HUDEP-2 (cell line): Measurements from ENCODE around the gene MAL.

Experiments used
- DNase-seq, 76 experiments: peaks; one replicate each; lab custom pipeline; 2025; ENCODE audit not compliant: unreplicated experiment in 76 of 76; lab: John Stamatoyannopoulos, UW

MAL gene

GRCh38 chr2:95015261-95015912 is 10.1 kb upstream of the MAL start:
- no peak for DNase-seq

DNA sequence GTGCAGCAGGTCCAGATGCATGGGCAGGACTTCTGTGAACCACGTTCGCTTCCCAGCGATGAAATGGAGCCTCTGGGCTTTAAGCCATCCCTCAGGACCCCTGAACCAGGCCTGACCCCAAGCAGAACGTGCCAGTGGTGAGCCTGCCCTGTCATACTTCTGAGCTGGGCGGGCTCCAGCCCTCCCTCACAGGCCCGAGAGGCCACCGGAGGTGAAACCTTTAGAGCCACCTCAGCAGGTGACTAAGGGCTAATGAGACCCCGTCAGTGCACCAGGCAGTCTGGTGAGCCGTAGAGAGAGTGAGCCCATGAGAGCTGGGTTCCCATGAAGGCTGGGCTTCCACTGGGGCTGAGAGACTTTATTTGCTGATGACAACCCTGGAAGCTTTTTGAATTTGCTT is 8.9 kb upstream of the MAL start:
- DNase-seq, result no peak

GRCh38 chr2:95017071-95017501 is 8.4 kb upstream of the MAL start:
- no peak for DNase-seq

DNA sequence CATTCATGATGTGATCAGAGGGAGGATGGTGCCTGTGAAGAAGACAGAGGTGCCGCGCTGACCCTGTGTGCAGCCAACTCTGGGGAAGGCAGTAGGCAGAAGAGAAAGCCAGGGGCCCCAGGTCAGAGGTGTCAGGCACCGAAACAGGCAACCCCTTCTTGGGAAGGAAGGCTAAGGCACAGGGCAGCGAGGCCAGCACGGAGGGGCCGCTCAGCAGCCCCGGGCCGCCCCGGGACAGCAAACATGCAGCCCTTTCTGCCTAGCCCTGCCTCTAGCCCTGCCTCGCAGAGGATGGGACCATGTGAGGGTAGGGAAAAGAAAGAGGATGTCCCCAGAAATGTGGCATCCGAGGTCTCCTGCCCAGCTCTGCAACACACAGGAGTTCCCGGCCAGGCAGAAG is 7.7 kb upstream of the MAL start:
- no peak for DNase-seq

- DNase-seq, result no peak
Measured at GRCh38 chr2:95018301-95018700, 7.2 kb upstream of the MAL start.

GRCh38 chr2:95018861-95019550 is 6.5 kb upstream of the MAL start:
- no peak for DNase-seq

DNA sequence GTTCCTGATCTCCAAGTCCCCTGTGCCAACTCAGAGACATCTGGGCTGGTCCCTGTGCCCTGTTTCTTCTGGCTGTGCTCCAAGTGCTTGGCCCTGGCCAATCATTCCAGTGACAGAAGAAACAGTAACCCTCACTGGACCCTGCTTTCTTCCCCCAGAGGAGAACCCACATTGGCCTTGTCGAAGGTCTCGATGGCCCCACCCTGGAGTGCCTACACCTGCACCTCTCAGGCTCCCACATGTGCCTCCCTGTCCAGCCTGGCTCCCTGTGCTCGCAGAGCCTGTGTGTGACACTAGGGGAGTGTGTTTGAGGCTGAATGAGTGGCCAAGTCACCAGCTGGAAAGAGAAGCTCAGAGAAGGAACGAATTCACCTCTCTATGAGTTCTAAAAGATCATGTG is 5.9 kb upstream of the MAL start:
- DNase-seq, result no peak

DNA sequence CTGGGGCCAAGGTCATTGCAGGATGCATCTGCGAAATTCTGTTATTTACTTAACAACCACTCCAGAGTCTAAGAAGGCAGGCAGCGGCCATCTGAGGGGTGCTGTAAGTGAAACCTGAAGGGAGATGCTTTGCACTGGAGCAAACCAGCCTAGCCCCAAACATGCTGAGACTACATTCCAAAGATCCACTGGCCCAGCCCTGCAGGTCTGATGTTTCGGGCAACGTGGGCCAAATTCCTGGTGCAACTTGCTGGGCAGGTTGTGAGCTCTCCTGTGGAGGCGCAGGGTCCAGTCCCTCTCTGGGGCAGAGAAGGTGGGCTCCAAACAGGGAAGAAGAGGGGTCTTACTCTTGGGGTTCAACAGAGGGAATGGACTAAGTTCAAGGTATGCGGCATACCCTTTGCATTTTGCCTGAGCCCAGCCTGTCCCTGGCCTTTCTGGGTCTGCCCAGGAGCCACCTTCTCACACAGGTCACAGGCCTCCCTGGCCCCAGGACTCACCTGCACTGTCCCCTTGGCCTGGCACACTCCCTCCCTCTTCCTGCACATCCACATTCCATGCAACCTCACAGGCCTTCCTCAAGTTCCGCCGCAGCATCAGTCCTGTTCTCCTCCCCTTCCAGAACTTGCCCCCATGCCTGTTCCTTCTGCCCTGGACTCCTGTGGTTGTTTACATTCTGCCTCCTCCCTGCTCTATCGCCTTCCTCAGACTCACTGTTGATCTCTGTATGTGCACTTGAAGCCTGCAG is 5.1 kb upstream of the MAL start:
- DNase-seq, result no peak

DNA sequence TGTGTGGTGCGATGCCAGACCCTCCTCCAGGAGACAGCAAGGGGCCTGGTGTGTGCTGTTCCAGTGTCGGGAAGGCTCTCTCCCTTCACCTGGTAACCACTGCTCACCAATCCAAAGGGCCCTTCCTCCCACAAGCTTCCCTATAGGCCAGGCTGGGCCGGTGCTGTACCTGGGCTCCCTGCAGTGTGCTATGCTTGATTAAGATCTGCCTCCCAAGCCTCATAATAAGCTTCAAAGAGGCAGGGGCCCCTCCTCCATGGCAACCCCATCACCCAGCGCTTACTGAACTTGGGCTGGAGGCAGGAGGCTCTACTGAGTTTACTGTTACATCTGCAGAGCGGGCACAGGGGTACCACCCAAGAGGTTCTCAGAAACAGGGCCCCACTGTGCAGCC is 4.5 kb upstream of the MAL start:
- no peak for DNase-seq

DNA sequence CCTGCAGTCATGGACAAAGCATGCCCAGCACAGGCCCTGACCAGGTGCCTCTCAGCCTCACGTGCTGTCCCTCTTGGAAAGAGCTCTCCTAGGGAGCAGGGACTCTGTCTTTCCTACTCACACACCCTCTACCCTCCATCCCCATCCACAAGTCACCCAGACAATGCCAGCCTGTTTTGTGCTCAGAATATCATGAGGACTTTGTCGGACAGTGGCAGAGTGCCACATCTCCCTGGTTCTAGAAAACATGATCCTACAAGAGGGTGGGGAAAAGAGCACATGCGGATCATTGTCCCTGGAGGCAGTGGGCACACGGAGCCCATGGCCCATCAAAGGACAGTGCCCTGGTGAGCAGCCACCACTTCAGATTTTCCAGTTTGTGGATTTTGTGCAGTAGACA is 3.7 kb upstream of the MAL start:
- no peak for DNase-seq

DNA sequence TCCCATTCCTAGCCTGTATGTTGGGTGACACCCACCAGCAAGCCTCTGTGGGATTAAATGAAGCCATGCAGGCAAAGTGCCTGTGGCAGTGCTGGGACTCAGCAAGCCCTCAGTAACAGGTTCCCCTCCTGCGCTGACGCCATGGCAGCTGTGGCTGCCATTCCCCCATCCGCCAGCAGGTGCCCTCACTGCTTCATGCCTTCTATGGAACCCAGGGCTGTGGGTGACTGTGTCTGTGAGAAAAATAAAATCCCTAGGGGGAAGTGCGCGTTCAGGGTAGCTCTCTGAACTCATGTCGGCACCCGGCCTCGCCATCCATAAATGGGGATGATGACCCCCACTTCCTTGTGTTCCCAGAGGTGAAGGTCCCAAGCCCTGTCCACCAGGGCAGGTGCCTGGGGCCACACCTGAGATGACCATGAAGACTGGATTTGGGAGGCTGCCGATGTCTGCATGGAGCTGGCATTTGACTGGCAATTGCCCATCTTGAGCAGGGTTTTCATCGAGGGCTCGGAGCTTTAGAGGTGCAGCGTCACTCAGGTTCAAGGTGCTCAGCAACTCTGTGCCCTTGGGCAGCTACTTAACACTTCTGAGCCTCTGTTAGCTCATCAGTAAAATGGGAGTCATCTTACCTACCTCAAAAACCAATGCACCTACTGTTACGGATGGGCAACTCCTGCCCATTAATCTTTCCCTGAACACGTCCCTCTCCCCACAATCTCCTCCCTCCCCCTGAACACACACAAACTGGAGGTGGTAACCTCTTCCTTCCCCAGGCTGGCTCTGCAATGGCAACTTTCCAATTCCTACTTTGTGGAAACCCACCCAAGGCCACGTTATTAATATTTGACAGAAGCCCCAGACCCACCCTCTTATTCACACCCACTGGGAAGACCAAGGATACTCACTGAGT is 2.9 kb upstream of the MAL start:
- DNase-seq, result peak in 59 of 76 experiments; percentile 5 to 73 (median 45)

GRCh38 chr2:95023222-95023597 is 2.3 kb upstream of the MAL start:
- DNase-seq, result no peak

- no peak for DNase-seq
Measured at GRCh38 chr2:95024371-95024770, 1.1 kb upstream of the MAL start.

DNA sequence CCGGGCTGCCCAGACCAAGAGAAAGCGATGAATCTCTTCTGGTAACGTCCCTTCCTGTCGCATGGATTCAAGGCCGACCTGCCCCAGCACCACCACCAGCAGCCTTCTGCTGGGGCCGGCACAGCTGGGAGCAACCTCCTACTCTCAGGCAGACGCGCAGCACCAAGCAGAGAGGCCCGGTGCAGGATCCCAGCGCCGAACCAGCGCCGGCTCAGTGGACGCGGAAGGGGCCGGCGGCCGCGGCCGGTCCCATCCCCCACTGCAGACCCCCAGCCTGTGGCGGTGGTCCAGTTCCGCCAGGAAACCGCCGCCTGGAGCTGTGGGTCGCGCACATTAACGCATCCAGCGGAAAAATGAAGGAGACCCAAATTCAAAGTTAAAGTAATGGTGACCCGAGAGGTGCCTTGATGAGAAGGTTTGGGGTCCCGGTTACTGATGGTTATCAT is 525 bp upstream of the MAL start:
- no peak for DNase-seq

DNA sequence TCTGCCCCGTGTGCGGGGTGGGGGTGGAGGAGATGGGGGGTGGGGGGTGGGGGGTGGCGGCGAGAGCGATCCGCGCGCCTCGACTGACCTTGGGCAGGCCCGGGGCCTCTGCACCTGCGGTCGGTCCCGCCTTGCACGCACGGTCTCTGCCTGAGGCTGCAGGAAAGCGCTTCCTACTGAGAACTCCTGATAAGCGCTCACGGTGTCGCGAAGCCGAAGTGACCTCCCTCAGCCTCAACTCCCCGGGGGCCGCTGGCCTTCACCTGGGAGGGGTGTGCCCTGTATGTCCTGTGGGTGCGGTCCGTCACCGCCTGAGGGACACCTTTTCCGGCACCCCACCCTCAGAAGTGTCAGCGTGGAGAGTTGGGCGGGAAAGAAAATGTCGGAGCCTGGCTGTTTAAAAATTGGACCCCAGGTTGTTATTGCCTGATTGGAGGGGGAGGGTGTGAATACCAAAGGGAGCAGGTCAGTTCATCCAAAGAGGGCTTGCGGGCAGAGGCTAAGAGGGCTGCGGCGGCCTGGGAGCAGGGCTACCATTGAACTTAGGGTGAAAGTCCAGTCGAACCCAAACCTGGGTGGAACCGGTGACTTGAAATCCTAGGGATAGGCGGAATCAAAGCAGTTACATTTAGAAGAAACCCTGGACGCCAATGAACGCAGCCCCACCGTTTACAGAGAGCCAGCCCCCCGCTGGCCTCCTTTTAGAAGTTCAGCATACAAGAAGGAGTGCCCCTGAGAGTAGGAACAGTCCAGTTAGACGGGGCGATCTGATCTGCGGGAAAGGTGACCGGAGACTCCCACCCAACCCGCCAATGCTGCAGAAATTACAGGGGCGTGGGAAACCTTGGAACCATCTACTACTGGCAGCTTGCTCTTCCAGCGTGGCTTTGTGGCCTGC is 1.2 kb downstream of the MAL start:
- DNase-seq, result no peak

GRCh38 chr2:95027369-95027720 is 1.8 kb downstream of the MAL start:
- DNase-seq, result no peak

DNA sequence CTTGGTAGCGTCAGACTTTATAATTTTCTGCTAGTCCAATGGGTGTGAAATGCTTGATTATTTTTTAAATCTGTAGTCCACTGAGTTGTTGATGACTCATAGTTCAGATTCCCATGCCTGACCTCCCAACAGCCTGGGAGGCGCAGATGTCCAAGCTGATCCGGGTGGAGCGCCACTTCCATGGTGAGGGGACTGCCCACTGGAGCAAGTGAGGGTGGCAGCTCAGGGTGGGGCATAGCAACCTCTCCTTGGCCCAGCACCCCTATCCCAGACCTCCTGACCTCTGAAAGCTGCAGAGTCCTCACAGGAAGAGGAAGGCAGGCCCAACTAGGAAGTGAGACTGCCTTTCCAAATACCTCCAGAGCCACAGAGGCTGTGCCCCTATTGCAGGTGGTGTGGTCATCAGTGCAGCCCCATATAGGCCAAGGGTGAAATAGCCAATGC is 4.4 kb downstream of the MAL start:
- DNase-seq, result no peak

- no peak for DNase-seq
Measured at GRCh38 chr2:95030496-95030895, 5.0 kb downstream of the MAL start.

DNA sequence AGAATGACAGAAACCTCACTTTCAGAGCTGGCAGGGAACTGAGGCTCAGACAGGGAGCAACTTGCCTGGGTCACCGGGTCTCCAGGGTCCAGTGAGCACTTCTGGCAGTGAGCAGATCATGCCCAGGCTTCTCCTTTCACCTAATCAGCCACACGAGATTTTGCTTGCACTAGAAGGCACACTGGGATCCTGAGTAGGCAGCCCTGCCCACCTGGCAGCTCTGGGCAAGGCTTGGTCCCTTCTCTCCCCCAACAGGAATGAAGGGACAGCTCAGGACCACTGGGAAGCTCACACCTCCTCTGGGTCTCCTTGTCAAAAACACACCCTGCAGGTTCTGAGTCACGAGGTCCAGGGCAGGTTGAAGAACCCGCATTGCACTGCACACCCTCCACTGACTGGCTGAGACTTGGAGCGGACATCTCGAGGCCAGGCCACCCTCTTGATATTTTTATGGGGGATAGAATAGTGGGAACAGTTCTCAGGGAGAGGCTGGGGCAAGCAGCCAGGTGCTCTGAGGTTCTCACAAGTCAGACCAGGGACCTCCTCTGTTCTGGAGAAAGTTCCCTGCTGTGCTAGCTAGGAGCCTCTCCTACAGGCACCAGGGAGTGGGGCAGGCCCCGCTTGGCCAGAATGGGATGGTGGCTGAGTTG is 5.7 kb downstream of the MAL start:
- DNase-seq, result no peak
